Suppressor macrophage treated with lipopolysaccharide for 1 hour (primary cell): ENCODE results near the gene SRXN1.

Experiments
- DNase-seq, 3 donors: peaks; one replicate each; pipeline ENCODE4 v3.0.0-alpha.2; 2020 to 2022

SRXN1 gene

GRCh38 chr20:602111-602970 is 50.7 kb downstream of the SRXN1 start:
- no peak for DNase-seq

GRCh38 chr20:600736-601135 is 52.3 kb downstream of the SRXN1 start:
- no peak for DNase-seq

GRCh38 chr20:600141-600540 is 52.9 kb downstream of the SRXN1 start:
- DNase-seq, result no peak

- DNase-seq, result no peak
Measured at GRCh38 chr20:598133-598850, 54.7 kb downstream of the SRXN1 start.

- no peak for DNase-seq
Measured at GRCh38 chr20:597560-597959, 55.4 kb downstream of the SRXN1 start.
